SK-N-SH treated with all-trans-retinoic acid at 6 μM for 48 hours (cell line): ENCODE measurements around the gene CHTF8.
A peak's percentile ranks its signal among the peaks of the same experiment; 100 is the strongest.

Experiments
- ATAC-seq: fragments of 200-7000 bp; cut with Tn5 transposase; 3 replicates; pipeline ENCODE4 v1.9.1; 2020; ENCODE audit warnings: mild to moderate bottlenecking, moderate library complexity
- ARNTL ChIP-seq: fragments of 450-650 bp; formaldehyde crosslinking; IDR thresholded peaks from 2 replicates; pipeline ENCODE4 v1.5.0; 2020; ENCODE audit warnings: low read depth, mild to moderate bottlenecking, moderate library complexity, borderline replicate concordance
- BACH2 ChIP-seq: fragments of 250-450 bp; sonication (Bioruptor Pico); IDR thresholded peaks from 2 replicates; pipeline ENCODE4 v1.9.0; 2021; ENCODE audit warnings: mild to moderate bottlenecking, borderline replicate concordance
- CSDC2 ChIP-seq: fragments of 250-450 bp; sonication (Bioruptor Pico); IDR thresholded peaks from 2 replicates; pipeline ENCODE4 v1.5.0; 2020; ENCODE audit warnings: mild to moderate bottlenecking, moderate library complexity
- ESRRG ChIP-seq: fragments of 250-450 bp; sonication (Bioruptor Pico); IDR thresholded peaks from 2 replicates; pipeline ENCODE4 v1.6.1; 2021; ENCODE audit warnings: mild to moderate bottlenecking
- GLIS3 ChIP-seq: fragments of 250-450 bp; sonication (Bioruptor Pico); IDR thresholded peaks from 2 replicates; pipeline ENCODE4 v1.5.0; 2020; ENCODE audit warnings: mild to moderate bottlenecking, moderate library complexity
- ISL1 ChIP-seq: fragments of 250-450 bp; sonication (Bioruptor Pico); IDR thresholded peaks from 2 replicates; pipeline ENCODE4 v2.1.2; 2022; ENCODE audit warnings: mild to moderate bottlenecking, moderate library complexity
- OSR1 ChIP-seq: fragments of 250-450 bp; sonication (Bioruptor Pico); IDR thresholded peaks from 2 replicates; pipeline ENCODE4 v1.8.0; 2022; ENCODE audit warnings: moderate library complexity, mild to moderate bottlenecking, inconsistent platforms
- PPARA ChIP-seq: fragments of 250-450 bp; sonication (Bioruptor Pico); IDR thresholded peaks from 2 replicates; pipeline ENCODE4 v1.5.0; 2020; ENCODE audit warnings: mild to moderate bottlenecking, borderline replicate concordance
- RARB ChIP-seq: fragments of 250-450 bp; sonication (Bioruptor Pico); IDR thresholded peaks from 2 replicates; pipeline ENCODE4 v1.8.0; 2021; ENCODE audit warnings: mild to moderate bottlenecking, moderate library complexity
- SNAI2 ChIP-seq: fragments of 250-450 bp; sonication (Bioruptor Pico); IDR thresholded peaks from 2 replicates; pipeline ENCODE4 v1.5.0; 2020; ENCODE audit warnings: mild to moderate bottlenecking, moderate library complexity
- TCF4 ChIP-seq: fragments of 250-450 bp; sonication (Bioruptor Pico); IDR thresholded peaks from 2 replicates; pipeline ENCODE4 v1.8.0; 2021; ENCODE audit warnings: mild to moderate bottlenecking, moderate library complexity, borderline replicate concordance
- TOX ChIP-seq: fragments of 250-450 bp; sonication (Bioruptor Pico); IDR thresholded peaks from 2 replicates; pipeline ENCODE4 v1.8.0; 2021; ENCODE audit warnings: mild to moderate bottlenecking, moderate library complexity, borderline replicate concordance
- ZC3H10 ChIP-seq: fragments of 250-450 bp; sonication (Bioruptor Pico); IDR thresholded peaks from 2 replicates; pipeline ENCODE4 v1.5.1; 2021; ENCODE audit warnings: mild to moderate bottlenecking, moderate library complexity
- ZFP3 ChIP-seq: fragments of 250-450 bp; sonication (Bioruptor Pico); IDR thresholded peaks from 2 replicates; pipeline ENCODE4 v1.5.0; 2020; ENCODE audit warnings: mild to moderate bottlenecking, moderate library complexity
- ZFP30 ChIP-seq: fragments of 450-650 bp; formaldehyde crosslinking; IDR thresholded peaks from 2 replicates; pipeline ENCODE4 v1.5.0; 2022; ENCODE audit warnings: mild to moderate bottlenecking, moderate library complexity
- ZNF70 ChIP-seq: fragments of 450-650 bp; formaldehyde crosslinking; IDR thresholded peaks from 2 replicates; pipeline ENCODE4 v1.5.0; 2020; ENCODE audit warnings: mild to moderate bottlenecking, moderate library complexity
- ZNF8 ChIP-seq: fragments of 450-650 bp; formaldehyde crosslinking; IDR thresholded peaks from 2 replicates; pipeline ENCODE4 v1.5.0; 2020; ENCODE audit warnings: mild to moderate bottlenecking, moderate library complexity
- TF ChIP-seq, protein P1 (sequence below): fragments of 250-450 bp; sonication (Bioruptor Pico); IDR thresholded peaks from 2 replicates; pipeline ENCODE4 v1.8.0; 2021; ENCODE audit warnings: low read depth, mild to moderate bottlenecking, moderate library complexity, borderline replicate concordance
- TF ChIP-seq, protein P2 (sequence below): fragments of 250-450 bp; sonication (Bioruptor Pico); IDR thresholded peaks from 2 replicates; pipeline ENCODE4 v1.5.0; 2020; ENCODE audit warnings: mild to moderate bottlenecking, moderate library complexity
- TF ChIP-seq, protein P3 (sequence below): fragments of 250-450 bp; sonication (Bioruptor Pico); IDR thresholded peaks from 2 replicates; pipeline ENCODE4 v1.5.1; 2021; ENCODE audit warnings: mild to moderate bottlenecking, moderate library complexity
- TF ChIP-seq, protein P4 (sequence below): fragments of 250-450 bp; sonication (Bioruptor Pico); IDR thresholded peaks from 2 replicates; pipeline ENCODE4 v1.8.0; 2020; ENCODE audit warnings: mild to moderate bottlenecking, moderate library complexity, borderline replicate concordance

Gene CHTF8

DNA sequence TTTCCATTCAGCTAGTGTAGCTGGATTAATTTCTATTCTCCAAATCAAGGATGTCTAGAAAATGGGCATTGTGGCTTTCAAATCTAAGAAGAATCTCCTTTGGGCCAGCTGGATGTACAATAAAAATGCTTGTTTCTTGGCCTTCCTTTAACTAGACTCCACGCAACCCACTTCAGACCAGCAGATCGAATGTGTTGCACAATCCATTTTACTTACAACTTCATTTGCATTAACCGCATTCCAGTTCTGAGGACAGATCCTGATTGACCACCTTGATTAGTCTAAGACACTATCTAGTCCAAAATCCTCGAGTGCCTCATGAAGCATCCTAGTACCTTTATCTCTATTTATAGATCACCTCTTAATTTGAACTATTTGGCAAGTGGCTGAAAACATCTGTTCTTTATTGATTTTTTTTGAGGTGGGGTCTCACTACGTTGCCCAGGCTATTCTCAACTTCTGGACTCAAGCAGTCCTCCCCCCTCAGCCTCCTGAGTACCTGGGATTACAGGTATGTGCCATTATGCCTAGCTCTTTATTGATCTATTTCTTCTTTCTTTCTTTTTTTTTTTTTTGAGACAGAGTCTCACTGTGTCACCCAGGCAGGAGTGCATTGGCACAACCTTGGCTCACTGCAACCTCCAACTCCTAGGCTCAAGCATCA is 47.2 kb downstream of the CHTF8 start:
- no peak for ATAC-seq
- no peak for TF ChIP-seq TCF4 (CRISPR knock-in tag)
- TF ChIP-seq, protein P1, sequence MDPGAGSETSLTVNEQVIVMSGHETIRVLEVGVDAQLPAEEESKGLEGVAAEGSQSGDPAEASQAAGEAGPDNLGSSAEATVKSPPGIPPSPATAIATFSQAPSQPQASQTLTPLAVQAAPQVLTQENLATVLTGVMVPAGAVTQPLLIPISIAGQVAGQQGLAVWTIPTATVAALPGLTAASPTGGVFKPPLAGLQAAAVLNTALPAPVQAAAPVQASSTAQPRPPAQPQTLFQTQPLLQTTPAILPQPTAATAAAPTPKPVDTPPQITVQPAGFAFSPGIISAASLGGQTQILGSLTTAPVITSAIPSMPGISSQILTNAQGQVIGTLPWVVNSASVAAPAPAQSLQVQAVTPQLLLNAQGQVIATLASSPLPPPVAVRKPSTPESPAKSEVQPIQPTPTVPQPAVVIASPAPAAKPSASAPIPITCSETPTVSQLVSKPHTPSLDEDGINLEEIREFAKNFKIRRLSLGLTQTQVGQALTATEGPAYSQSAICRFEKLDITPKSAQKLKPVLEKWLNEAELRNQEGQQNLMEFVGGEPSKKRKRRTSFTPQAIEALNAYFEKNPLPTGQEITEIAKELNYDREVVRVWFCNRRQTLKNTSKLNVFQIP (CRISPR knock-in tag), result no peak
- no peak for TF ChIP-seq OSR1 (CRISPR knock-in tag)
- TF ChIP-seq ZFP30 (CRISPR knock-in tag), result no peak

DNA sequence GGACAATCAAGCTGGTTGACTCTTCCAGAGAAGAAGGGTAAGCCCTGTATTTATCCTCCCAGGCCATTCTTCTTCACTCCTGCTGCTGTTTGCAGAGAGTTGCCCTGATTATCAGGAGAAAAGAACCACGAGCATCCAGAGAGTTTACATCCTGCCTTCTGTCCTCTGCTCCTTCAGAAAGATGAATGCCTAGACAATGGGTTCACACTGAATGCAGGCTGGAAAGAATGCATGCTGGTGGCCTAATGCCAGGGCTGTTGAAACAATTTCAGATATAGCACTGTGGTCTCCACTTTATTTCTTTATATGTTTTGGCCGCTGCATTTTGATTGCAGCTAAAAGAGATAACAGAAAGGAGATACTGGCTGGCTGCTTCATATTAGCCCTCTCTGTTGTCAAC is 48.1 kb downstream of the CHTF8 start:
- TF ChIP-seq, protein P2, sequence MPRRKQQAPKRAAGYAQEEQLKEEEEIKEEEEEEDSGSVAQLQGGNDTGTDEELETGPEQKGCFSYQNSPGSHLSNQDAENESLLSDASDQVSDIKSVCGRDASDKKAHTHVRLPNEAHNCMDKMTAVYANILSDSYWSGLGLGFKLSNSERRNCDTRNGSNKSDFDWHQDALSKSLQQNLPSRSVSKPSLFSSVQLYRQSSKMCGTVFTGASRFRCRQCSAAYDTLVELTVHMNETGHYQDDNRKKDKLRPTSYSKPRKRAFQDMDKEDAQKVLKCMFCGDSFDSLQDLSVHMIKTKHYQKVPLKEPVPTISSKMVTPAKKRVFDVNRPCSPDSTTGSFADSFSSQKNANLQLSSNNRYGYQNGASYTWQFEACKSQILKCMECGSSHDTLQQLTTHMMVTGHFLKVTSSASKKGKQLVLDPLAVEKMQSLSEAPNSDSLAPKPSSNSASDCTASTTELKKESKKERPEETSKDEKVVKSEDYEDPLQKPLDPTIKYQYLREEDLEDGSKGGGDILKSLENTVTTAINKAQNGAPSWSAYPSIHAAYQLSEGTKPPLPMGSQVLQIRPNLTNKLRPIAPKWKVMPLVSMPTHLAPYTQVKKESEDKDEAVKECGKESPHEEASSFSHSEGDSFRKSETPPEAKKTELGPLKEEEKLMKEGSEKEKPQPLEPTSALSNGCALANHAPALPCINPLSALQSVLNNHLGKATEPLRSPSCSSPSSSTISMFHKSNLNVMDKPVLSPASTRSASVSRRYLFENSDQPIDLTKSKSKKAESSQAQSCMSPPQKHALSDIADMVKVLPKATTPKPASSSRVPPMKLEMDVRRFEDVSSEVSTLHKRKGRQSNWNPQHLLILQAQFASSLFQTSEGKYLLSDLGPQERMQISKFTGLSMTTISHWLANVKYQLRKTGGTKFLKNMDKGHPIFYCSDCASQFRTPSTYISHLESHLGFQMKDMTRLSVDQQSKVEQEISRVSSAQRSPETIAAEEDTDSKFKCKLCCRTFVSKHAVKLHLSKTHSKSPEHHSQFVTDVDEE (CRISPR knock-in tag), result no peak
- TF ChIP-seq TOX (CRISPR knock-in tag) (no peak), ESRRG (CRISPR knock-in tag) (no peak), ARNTL (CRISPR knock-in tag) (no peak), ZFP30 (CRISPR knock-in tag) (no peak), ISL1 (no peak), ZFP3 (CRISPR knock-in tag) (no peak), BACH2 (CRISPR knock-in tag) (no peak), SNAI2 (CRISPR knock-in tag) (no peak)
- TF ChIP-seq, protein P3, sequence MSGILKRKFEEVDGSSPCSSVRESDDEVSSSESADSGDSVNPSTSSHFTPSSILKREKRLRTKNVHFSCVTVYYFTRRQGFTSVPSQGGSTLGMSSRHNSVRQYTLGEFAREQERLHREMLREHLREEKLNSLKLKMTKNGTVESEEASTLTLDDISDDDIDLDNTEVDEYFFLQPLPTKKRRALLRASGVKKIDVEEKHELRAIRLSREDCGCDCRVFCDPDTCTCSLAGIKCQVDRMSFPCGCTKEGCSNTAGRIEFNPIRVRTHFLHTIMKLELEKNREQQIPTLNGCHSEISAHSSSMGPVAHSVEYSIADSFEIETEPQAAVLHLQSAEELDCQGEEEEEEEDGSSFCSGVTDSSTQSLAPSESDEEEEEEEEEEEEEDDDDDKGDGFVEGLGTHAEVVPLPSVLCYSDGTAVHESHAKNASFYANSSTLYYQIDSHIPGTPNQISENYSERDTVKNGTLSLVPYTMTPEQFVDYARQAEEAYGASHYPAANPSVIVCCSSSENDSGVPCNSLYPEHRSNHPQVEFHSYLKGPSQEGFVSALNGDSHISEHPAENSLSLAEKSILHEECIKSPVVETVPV (CRISPR knock-in tag), result no peak
- ATAC-seq, result peak; percentile 69

- TF ChIP-seq RARB (no peak), PPARA (CRISPR knock-in tag) (no peak), ISL1 (no peak), ESRRG (CRISPR knock-in tag) (no peak)
- no peak for ATAC-seq
Observed at GRCh38 chr16:69083306-69083941, 49.0 kb downstream of the CHTF8 start.

- ATAC-seq, result no peak
- no peak for TF ChIP-seq ISL1
- TF ChIP-seq ZNF70 (CRISPR knock-in tag), result no peak
- TF ChIP-seq GLIS3 (CRISPR knock-in tag), result no peak
- no peak for TF ChIP-seq PPARA (CRISPR knock-in tag)
- TF ChIP-seq, protein P3 (CRISPR knock-in tag), result no peak
- TF ChIP-seq BACH2 (CRISPR knock-in tag), result no peak
- TF ChIP-seq SNAI2 (CRISPR knock-in tag), result no peak
- TF ChIP-seq ZC3H10 (CRISPR knock-in tag), result no peak
- TF ChIP-seq OSR1 (CRISPR knock-in tag), result no peak
- TF ChIP-seq ESRRG (CRISPR knock-in tag), result no peak
Observed at GRCh38 chr16:69079697-69080096, 52.7 kb downstream of the CHTF8 start.

- ATAC-seq, result no peak
- TF ChIP-seq ZNF8 (CRISPR knock-in tag) (no peak), CSDC2 (no peak), ESRRG (CRISPR knock-in tag) (no peak), ISL1 (no peak)
- TF ChIP-seq, protein P4, sequence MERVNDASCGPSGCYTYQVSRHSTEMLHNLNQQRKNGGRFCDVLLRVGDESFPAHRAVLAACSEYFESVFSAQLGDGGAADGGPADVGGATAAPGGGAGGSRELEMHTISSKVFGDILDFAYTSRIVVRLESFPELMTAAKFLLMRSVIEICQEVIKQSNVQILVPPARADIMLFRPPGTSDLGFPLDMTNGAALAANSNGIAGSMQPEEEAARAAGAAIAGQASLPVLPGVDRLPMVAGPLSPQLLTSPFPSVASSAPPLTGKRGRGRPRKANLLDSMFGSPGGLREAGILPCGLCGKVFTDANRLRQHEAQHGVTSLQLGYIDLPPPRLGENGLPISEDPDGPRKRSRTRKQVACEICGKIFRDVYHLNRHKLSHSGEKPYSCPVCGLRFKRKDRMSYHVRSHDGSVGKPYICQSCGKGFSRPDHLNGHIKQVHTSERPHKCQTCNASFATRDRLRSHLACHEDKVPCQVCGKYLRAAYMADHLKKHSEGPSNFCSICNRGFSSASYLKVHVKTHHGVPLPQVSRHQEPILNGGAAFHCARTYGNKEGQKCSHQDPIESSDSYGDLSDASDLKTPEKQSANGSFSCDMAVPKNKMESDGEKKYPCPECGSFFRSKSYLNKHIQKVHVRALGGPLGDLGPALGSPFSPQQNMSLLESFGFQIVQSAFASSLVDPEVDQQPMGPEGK (CRISPR knock-in tag), result no peak
- TF ChIP-seq, protein P2 (CRISPR knock-in tag), result no peak
Observed at GRCh38 chr16:69078073-69078472, 54.3 kb downstream of the CHTF8 start.
